ENCODE results near the gene TOMM40L.
"Not testable (repeated sequence)": the region's sequence is repeated elsewhere in the genome, so short reads cannot be mapped to it uniquely, and the experiment has no call there.

Gene TOMM40L

GRCh38 chr1:161222175-161223019, 3.5 kb upstream of the TOMM40L start:
- no peak for DNase-seq

- no peak for DNase-seq
These were observed 1.8 kb upstream of the TOMM40L start for GRCh38 chr1:161223805-161224694.

GRCh38 chr1:161224695-161225087, 1.2 kb upstream of the TOMM40L start:
- DNase-seq, result not testable (repeated sequence)

- no peak for DNase-seq
These were observed 704 bp upstream of the TOMM40L start for GRCh38 chr1:161225178-161225533.

- no peak for DNase-seq
These were observed 456 bp downstream of the TOMM40L start for GRCh38 chr1:161226320-161226711.

GRCh38 chr1:161226759-161227158, 899 bp downstream of the TOMM40L start:
- no peak for DNase-seq

- DNase-seq, result peak; percentile 88
These were observed 1.5 kb downstream of the TOMM40L start for GRCh38 chr1:161227196-161227871.

- DNase-seq, result no peak
These were observed 2.2 kb downstream of the TOMM40L start for GRCh38 chr1:161228032-161228431.

- no peak for DNase-seq
These were observed 4.0 kb downstream of the TOMM40L start for GRCh38 chr1:161229896-161230295.

- no peak for DNase-seq
These were observed 4.9 kb downstream of the TOMM40L start for GRCh38 chr1:161230762-161231161.

- no peak for DNase-seq
These were observed 7.2 kb downstream of the TOMM40L start for GRCh38 chr1:161233102-161233501.

- no peak for DNase-seq
These were observed 10.3 kb downstream of the TOMM40L start for GRCh38 chr1:161235957-161236775.

GRCh38 chr1:161238039-161238473, 12.2 kb downstream of the TOMM40L start, which contains the start of gene NR1I3:
Gene NR1I3, minus strand, starts transcription at chr1:161238203. Its CDS starts 1,638 bp downstream, at chr1:161236565.
- no peak for DNase-seq

GRCh38 chr1:161241682-161242081, 15.8 kb downstream of the TOMM40L start:
- DNase-seq, result no peak

- no peak for DNase-seq
These were observed 16.5 kb downstream of the TOMM40L start for GRCh38 chr1:161242313-161242712.

GRCh38 chr1:161244888-161245287, 19.0 kb downstream of the TOMM40L start:
- DNase-seq, result no peak

- not testable (repeated sequence) for DNase-seq
These were observed 24.2 kb downstream of the TOMM40L start for GRCh38 chr1:161250100-161250499.

- DNase-seq, result no peak
These were observed 25.0 kb downstream of the TOMM40L start for GRCh38 chr1:161250829-161251228.

GRCh38 chr1:161251579-161251978, 25.7 kb downstream of the TOMM40L start:
- DNase-seq, result no peak

- not testable (repeated sequence) for DNase-seq
These were observed 29.4 kb downstream of the TOMM40L start for GRCh38 chr1:161255302-161255701.

- DNase-seq, result not testable (repeated sequence)
These were observed 30.2 kb downstream of the TOMM40L start for GRCh38 chr1:161255955-161256520.

GRCh38 chr1:161257109-161257508, 31.2 kb downstream of the TOMM40L start:
- DNase-seq, result not testable (repeated sequence)

Data from activated CD4-positive, CD25-positive, alpha-beta regulatory T cell treated with anti-CD3 and anti-CD28 coated beads, Interleukin-2, amount 50 U/mL, for 72 hours (primary cell).